ENCODE data around the gene POLR2C.
"Not testable (repeated sequence)": the region's sequence is repeated elsewhere in the genome, so short reads cannot be mapped to it uniquely, and the experiment has no call there.

The POLR2C gene

DNA sequence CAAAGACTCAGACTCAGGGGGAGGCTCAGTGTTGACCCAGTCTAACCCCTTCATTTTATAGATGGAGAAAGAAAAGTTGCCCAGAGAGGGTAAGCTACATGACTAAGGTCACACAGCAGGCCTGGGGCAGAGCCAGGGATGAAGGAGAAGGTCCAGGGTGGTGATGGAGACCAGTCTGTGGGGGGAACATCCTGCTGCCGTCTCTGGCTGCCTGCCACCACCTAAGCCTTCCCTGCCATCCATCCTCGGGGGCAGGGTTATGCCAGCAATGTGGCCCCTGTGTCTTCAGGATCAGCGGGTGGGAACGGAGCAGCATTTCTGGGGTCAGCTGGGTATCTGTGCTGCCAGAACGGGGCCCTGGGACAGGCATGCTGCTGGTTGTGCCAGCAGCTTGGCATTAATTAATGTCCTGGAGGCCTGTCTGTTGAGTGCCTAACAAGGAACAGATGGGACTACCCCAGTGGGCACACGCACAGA lies 18.3 kb downstream of the POLR2C start:
- DNase-seq: no peak

DNA sequence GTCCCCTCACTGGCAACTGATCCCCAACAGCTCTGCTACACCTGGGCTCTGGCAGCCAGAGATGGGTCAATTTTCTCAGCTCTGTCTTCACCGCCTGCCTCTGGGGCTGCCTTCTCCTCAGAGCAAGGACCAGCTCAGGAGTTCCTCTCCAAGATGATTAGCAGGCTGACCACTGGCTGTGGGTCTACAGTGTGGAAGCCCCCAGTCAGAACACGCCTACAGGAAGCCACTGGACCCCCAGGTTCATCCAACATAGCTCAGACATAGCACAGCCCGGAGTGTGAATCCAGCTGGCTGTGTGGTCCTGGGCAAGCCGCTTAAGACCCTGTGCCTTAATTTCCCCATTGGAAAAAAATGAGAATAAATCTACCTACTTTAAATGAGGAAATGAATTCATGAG lies 18.9 kb downstream of the POLR2C start:
- DNase-seq: no peak

DNA sequence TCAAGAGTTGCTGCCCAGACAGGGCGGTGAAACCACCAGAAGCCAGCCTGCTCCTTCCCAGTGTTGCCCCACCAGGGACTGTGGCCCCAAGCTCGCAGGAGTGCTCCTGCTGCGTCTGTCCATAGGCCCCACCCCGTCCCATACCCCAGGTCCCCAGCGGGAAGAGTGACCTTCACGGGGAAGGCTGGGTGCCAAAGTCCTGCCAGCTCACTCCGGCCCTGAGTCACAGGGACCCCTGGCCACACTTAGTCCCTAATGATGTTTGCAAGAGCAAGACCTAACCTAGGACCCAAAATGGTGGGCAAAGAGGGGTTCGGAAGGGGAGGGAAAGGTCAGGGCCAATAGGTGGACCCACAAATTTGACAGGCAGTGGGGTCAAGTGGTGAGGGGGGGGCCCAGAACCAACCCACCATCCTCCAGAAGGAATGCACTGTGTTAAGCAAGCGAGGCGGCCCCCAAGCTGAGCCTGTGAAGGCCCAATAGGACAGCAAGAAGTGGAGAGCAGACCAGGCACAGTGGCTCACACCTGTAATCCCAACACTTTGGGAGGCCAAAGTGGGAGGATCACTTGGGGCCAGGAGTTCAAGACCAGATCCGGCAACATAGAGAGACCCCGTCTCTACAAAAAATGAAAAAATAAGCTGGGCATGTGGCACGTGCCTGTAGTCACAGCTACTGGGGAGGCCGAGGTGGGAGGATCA lies 20.5 kb downstream of the POLR2C start:
- DNase-seq: no peak

DNA sequence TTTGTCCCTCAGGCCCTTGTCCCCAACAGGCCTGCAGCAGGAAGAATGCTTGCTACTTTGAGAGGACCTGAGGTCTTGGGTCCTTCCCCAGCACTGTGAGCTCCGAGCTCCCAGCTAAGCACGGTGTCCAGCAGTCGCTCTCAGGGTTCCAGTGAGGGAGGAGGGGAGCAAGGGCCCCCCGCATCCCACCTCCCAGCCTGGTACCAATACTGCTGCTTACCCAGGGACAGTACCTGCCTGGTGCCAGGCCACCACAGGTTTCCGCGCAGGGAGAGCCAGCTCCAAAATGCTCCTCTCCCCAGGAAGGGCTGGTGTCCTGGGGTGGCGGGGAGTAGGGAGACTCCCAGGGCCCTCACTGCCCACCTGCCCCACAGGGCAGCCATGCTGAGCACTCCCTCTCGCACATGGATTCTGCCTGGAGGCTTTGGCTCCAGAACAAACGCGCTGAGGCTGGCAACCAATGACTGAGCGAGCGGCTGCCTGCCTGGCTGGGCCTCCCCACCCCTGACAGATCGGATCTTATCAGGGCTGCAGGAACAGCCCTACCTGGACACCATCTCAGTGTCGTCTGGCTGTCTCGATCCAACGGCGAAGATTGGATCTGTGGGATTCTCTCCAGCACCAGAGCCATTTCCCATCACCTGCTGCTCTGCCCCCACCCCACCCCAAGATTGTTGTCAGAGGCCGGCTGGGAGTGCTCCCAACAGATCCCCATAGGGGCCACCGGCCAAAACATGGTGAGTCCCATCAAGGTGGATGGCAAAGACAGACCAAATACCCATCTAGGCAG lies 21.4 kb downstream of the POLR2C start:
- DNase-seq: no peak

DNA sequence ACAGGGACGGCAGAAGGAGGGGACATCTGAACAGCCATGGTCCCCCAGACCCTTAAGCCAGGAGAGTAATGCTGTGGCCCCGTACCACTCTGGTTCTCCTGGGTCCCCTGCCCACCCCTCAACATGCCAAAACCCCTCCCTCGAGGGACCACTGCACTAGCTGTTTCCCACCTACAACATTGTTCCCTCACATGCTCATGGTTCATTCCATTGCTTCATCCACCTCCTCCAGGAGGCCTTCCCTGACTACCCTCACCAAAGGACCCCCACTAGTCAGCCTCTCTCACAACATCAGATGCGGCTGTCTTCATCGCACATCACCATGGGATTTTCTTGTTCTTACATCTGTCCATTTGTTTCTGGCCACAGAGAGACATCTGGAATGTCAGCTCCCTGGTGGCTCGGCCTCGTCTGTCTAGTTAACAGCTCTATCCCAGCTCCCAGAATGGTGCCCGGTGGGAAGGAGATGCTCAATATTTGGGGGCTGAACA lies 22.1 kb downstream of the POLR2C start:
- DNase-seq: no peak

DNA sequence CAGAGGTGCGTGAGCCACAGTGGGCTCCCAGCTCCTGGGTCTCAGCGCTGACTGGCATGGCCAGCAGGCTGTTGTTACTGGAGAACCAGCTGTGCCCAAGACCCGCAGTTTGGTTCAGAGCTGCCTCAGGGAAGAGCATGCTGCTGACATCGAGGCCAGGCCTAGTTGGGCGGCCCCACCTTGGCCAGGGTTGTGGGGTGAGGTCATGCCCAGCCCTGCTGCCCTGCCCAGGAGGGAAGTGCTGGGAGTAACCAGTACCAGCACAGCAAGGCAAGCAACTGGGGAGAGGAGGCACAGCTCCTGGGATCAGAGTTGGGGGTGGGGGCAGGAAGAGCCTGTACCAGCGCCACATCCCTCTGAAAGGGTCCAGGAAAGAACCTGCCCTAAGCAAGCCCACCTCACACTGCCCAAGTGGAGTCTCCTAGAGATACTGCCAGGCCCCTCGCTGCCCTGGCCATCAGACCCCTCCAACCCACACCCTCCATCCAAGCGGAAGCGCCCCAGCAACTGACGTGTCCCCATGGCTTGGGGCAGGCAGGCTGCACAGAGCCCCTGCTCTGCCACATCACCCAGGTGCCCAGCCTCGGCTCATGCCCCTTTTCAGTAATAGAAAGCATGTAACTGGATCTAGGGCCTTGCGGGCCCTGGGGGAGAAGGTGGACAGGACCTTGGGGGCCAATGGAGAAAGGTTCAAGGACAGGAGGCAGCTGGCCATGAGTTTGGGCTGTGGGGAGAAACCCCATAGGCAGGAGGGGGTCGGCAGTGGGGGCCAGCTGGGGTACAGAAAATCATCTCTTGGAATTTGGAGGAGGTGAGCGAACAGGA lies 22.8 kb downstream of the POLR2C start:
- no peak for DNase-seq

DNA sequence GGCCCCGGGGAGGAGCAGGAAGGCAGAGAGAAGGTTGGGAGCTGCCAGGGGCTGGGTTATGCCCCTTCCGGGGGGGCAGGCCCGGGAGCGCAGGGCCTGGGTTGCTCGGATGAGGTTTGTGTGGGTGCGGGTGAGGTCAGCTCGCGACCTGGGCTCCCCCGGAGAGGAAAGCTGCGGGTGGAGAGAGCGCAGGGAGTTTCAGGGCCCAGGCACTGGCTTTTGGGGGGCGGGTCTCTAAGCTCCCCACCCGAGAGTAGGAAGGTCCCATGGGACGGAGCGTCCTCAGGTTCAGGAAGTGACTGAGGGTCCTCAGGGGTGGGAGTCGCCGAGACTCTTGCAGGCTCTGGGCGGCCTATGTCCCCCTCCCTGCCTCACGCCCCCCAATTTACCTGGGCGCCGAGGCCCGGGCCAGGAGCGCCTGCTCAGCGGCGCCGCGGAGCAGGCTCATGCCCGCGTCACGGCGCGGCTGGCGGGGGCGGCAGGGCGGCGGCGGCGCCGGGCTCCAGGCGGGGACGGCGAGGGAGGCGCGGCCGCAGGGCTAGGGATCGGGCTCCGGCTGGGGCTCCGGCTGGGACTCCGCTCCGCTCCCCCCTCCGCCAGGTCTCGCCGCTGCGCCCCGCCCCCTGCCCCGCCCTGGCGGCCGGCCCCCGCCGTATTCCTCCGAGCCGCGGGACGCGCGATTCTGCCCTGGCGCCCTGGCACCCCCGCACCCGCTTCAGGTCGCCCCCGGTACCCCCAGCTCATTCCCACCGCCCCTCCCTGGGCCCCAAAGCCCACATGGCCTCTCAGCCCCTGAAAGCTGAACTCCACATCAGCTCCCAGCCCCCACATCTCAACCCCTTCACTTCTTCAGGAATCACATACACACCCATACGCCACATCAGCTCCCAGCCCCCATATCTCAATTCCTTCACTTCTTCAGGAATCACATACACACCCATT lies 23.7 kb downstream of the POLR2C start, which contains the start of gene DOK4:
Gene DOK4 (minus strand): TSS at position 578 of the 942 bp plus-strand sequence. CDS start 6,986 bp downstream, outside the sequence.
- DNase-seq: peak; percentile 33 to 68

DNA sequence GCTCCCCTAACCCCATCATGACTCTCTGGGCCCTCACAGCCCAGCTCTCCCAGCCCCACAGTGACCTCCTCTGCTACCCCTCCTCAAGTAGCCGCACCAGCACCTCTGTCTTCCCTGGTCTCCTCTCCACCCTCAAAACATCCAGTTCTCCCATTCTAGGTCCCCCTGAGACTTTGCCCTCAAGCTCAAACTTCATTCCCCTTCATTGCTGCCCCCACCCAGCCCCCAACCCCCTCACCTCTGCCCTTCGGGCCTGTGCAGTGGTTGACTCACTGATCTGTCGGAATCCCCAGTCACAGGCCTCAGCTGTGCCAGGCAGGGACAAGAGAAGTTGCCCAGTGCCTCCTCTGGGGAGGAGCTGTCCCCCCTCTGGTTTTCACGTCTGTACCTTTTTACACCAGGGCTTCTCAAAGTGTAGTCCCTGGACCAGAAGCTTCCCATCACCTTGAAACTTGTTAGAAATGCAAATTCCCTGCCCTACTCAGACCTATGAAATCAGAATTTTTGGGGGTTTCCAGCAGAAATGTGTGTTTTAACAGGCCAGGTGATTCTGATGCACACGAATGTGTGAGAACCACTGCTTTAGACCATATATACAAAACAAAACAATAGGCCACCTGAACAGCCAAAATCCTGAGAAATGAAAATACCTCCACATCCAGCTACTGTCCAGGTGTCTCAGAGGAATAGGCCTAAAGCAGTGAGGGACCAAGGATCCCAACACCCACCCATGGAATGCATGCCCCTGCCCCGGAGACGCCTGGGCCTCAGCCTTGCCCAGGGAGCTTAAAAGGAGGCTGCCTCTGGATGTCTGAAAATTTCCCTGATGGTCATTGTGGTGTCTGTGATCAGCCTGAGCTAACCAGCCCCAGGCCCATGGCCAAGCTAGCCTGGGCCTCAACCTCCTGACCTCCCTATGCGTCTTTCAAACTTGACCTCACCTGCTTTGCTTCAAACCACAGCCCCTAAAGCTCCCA lies 24.7 kb downstream of the POLR2C start:
- DNase-seq: no peak

DNA sequence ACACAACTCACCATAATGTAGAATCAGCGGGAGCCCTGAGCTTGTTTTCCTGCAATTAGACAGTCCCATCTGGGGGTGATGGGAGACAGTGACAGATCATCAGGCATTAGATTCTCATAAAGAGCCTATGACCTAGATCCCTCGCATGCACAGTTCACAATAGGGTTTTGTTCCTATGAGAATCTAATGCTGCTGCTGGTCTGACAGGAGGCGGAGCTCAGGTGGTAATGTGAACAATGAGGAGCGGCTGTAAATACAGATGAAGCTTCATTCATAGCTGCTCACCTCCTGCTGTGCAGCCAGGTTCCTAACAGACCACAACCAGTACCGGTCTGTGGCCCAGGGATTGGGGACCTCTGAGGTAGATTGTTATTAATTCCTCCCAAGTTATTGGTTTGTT lies 26.8 kb downstream of the POLR2C start:
- no peak for DNase-seq

DNA sequence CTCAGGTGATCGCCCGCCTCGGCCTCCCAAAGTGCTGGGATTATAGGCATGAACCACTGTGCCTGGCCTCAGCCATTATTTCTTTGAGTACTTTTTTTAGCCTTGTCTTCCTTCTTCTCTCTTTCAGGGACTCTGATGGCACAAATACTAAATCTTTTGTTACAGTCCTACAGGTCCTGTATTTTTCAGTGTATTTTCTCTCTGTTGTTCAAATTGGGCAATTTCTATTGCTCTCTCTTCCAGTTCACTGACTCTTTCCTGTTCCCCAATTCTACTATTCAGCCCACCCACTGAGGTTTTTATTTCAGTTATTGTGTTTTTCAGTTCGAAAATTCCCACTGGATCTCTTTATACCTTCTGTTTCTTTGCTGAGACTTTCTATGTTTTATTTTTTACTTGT lies 31.3 kb downstream of the POLR2C start:
- no peak for DNase-seq

DNA sequence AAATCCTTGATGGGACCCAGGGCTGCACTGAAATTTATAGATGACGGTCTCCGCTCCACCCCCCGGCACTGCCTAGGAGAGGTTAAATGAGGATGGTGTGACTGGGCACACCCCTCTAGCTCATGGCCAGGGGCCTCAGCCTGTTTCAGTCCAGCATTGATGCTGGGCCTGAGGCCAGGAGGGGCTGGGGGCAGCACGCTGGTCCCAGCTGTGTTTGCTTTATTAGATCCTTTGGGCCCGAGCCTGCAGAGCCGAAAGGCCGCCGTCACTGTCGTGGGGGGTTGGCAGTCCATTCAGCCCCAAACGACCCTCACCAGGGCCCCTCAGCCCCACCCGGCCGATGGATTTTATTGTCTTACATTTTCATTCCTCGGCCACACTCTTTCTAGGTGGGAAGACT lies 34.6 kb downstream of the POLR2C start:
- DNase-seq: no peak

DNA sequence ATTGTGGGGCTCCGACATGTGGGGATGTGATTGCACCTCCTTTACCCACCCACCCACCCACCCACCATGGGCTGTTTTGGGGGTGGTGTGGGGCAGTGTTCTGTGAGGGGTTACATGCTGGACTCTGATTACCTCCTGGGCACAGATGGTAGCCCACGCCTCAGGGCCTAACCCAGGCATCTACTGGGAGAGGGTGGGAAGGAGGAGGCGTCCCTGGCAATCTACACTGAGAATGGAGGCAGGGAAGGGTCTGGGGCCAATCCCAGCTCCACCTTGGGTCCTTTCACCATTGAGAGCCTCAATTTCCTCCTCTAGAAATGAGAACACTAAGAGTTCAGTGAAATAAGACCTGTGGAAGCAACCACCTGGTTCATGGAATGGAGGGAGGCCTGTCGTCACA lies 35.6 kb downstream of the POLR2C start:
- DNase-seq: no peak

DNA sequence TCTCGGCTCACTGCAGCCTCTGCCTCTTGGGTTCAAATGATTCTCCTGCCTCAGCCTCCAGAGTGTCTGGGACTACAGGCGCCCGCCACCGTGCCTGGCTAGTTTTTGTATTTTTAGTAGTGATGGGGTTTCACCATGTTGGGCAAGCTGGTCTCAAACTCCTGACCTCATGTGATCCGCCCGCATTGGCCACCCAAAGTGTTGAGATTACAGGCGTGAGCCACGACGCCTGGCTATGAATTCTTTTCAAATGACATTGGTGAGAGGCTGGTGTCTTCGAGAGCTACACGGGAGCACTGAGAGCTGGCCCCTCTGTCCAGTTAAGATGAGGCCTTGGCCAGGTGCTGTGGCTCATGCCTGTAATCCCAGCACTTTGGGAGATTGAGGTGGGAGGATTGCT lies 37.5 kb downstream of the POLR2C start:
- not testable (repeated sequence) for DNase-seq

DNA sequence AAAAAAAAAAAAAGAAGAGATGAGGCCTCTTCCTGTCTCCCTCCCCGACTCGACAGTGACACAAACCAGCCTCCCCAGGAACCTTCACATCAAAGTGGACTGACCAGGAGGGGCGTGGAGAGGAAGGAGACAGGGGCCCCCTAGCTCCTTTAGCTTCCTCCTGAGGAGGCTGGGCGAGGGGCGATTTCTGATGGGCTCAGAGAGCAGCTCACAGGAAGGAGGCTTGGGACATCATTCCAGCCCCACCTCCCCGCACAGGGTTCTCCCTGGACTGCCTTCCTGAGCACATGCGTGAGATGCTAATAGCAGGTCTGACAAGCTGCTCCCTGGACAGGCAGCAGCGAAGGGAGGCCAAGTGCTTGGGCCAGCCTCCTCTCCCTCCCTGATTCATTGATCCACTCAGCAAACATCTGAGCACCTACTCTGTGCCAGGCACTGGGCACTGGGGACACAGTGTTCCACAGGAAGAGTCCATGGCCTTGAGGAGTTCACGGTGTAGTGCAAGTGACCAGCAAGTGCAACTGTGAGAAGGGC lies 38.2 kb downstream of the POLR2C start:
- no peak for DNase-seq

DNA sequence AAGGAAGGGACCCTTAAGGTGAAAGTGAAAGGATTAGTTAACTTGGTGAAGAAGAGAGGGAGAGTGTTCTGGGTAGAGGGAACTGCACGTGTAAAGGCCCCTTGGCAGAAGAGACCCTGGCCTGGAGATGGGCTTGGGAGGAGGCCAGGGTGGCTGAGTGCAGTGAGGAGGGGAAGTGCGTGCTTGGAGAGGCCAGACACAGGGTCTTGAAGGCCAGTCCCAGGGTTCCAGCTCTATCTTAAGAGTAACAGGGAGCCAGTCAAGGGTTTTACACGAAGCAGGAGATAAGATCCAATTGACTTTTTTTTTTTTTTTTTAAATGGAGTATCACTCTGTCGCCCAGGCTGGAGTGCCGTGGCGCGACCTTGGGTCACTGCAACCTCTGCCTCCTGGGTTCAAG lies 39.0 kb downstream of the POLR2C start:
- DNase-seq: no peak

DNA sequence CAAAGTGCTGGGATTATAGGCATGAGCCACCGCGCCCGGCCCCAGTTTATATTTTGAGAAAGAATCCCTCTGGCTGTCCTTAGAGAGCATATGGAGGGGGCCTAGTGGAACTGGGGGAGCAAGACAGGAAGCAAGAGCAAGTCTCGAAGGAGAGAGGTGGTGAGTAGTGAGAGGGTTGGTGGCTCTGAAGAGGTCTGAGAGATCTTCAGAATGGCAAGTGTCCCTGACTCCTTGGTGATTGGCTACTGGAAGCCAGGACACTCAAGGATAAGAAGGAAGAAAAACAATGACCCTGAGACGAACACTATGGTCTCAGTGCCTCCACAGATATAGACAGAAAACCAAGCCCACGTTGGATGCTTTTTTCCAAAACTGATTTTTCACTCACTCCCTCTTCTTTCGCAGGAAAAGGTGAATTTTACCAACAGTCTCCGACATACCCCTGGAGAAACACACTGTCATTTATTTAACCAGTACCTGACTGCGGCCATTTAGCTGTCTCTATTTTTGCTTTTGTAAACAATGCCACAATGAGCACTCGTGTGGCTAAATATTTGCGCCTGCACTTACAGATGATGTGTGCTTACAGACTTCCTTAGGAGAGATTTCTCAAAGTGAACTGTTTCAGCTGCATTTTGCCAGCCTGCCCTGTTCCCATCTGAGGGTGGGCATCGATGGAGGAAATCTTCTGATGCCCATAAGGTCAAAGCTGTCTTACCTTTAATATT lies 39.7 kb downstream of the POLR2C start:
- no peak for DNase-seq

DNA sequence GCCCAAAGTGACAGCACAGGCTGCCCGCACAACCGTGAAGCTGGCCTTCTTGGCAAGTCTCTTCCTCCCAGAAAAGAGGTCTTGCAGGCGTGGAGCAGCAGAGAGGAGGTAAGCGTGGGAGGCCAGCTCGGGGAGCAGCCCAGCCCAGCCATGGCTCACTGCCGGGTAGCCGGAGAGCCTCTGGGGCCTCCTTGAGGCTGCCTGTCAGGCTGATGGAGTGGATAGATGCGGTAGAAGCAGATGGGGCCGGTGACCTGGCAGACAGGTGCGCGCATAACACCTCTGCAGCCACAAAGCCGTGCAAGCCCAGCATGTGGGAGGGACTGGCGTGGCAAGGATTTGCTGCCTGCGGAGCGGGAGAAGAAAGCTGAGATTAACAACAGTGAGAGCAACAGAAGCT lies 40.9 kb downstream of the POLR2C start:
- DNase-seq: no peak

DNA sequence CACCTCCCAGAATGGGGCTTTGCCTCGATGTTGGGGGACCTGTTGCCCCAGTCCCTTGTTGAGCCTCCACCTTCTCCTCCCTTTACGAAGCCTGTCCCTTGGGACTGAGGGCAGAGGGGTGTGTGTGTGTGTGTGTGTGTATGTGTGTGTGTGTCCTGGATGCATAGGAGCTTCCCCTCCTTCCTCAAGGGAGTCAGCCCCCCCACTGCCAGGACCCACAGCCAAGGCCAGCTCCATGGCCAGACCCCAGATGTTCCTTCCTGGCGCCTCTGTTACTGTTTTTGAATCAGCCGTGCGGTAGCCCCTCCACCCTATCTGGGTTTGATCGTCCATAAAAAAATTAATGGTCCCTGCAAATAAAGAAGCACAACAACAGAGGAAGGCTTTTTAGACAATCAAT lies 41.5 kb downstream of the POLR2C start:
- DNase-seq: no peak

DNA sequence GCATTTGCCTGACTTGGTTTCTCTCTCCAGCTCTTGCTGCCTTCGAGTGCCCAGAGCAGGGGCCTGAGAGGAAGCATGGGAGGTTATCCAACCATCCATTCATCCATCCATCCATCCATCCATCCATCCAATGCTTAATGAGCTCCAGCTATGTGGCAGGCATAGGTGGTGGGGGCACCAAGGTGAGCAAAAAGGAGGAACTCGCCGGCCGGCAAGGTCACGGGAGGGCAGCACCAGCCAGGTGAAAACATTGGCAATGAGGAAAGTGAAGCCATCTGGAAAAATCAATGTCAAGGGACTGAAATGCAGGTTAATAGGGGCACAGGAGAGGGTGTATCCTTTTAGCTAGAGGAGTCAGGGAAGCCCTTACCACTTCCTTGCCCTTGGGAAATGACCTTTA lies 42.0 kb downstream of the POLR2C start:
- DNase-seq: no peak

DNA sequence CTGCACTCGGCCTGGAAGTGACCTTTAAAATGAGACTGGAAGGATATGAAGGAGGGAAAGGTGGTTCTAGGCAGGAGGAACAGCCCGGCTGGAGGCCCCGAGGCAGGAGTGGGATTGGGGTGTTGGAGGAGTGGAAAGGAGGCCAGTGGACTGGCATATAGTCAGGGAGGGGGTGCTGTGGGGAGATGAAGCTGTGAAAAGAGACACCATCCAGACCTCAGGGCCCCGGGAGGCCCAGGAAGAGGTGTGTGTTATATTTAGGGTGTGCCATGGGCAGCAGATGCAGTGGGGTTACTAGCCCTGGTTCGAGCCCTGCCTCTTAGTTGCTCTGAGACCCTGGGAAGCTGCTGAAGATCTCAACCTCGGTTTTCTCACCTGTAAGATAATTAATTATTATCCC lies 42.7 kb downstream of the POLR2C start:
- DNase-seq: no peak
